ENCODE data around the gene LAMA3.

- TF ChIP-seq, protein P1, sequence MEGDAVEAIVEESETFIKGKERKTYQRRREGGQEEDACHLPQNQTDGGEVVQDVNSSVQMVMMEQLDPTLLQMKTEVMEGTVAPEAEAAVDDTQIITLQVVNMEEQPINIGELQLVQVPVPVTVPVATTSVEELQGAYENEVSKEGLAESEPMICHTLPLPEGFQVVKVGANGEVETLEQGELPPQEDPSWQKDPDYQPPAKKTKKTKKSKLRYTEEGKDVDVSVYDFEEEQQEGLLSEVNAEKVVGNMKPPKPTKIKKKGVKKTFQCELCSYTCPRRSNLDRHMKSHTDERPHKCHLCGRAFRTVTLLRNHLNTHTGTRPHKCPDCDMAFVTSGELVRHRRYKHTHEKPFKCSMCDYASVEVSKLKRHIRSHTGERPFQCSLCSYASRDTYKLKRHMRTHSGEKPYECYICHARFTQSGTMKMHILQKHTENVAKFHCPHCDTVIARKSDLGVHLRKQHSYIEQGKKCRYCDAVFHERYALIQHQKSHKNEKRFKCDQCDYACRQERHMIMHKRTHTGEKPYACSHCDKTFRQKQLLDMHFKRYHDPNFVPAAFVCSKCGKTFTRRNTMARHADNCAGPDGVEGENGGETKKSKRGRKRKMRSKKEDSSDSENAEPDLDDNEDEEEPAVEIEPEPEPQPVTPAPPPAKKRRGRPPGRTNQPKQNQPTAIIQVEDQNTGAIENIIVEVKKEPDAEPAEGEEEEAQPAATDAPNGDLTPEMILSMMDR (IDR thresholded peaks at IDR 0.05; ENCODE audit: borderline replicate concordance, extremely low read depth, low read length, poor library complexity, severe bottlenecking) = no peak
- TF ChIP-seq EZH2 (IDR thresholded peaks at IDR 0.05; ENCODE audit: borderline replicate concordance, low read depth, low read length, severe bottlenecking) = no peak
Observed at GRCh38 chr18:23897733-23898132, 208.5 kb downstream of the LAMA3 start.

Measured in DND-41 (cell line).